Measurements from ENCODE around the gene TRMT61B.
A peak's percentile ranks its signal among the peaks of the same experiment; 100 is the strongest.

The TRMT61B gene

GRCh38 chr2:28896906-28897305 is 26.8 kb upstream of the TRMT61B start:
- no peaks in the 10 kb centered on the region for H3K9me3 ChIP-seq (ENCODE audit: low read length)
- H3K4me3 ChIP-seq (ENCODE audit: low read length) = peak overlapping the region; percentile 80
- peaks cover 3% of the 10 kb centered on the region for H3K36me3 ChIP-seq (ENCODE audit: insufficient read depth, low read length)
- H3K27me3 ChIP-seq (ENCODE audit: insufficient read depth, low read length) = no peaks in the 10 kb centered on the region
- no peak overlapping the region for H2AFZ ChIP-seq (ENCODE audit: low read depth, low read length)
- peaks cover 28% of the 10 kb centered on the region for H3K4me1 ChIP-seq (ENCODE audit: insufficient read depth, low read length)

DNA sequence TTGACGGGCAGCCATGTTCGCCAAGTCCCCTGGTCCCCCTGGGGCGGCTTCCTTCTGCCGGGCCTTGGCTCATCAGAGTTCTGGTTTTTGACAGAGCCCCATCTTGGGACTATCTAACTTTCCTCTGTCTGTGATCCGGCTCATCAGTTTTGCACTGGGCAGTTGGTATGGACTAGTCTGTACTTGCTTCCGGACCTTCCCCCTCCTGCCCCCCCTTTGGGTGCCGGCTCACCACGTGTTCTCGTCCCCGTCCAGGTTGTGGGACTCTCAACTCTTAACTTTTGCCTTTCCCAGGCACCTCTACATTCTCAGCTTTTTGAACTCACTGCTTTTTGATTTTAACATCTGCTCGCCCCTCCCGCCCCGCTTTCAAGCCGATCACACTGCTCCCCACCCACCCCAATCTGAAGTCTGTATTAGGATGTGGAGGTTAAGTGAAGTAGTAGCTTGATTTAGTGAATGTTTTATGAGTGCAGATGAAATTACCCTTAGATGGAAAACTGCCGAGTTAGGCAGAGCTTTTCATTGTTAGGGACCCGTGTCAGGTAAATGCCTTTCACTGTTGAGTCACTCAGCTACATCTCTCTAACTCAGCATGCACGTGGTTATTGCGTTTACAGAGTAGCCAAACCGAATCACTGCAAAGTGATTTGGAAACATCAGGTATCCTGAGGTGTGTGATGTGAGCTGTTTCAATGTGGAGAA is 25.2 kb upstream of the TRMT61B start:
- peak overlapping the region; percentile 42 for H2AFZ ChIP-seq (ENCODE audit: low read depth, low read length)
- H3K4me3 ChIP-seq (ENCODE audit: low read length) = peak overlapping the region; percentile 80
- no peaks in the 10 kb centered on the region for H3K9me3 ChIP-seq (ENCODE audit: low read length)
- H3K36me3 ChIP-seq (ENCODE audit: insufficient read depth, low read length) = no peaks in the 10 kb centered on the region
- no peaks in the 10 kb centered on the region for H3K27me3 ChIP-seq (ENCODE audit: insufficient read depth, low read length)
- peaks cover 17% of the 10 kb centered on the region for H3K4me1 ChIP-seq (ENCODE audit: insufficient read depth, low read length)

- Histone ChIP-seq H3K9me3 (ENCODE audit: low read length) (no peaks in the 10 kb centered on the region), H3K27me3 (ENCODE audit: insufficient read depth, low read length) (no peaks in the 10 kb centered on the region), H3K4me3 (ENCODE audit: low read length) (peak within 1 kb of the TSS; percentile 80), H3K4me1 (ENCODE audit: insufficient read depth, low read length) (peaks cover 17% of the 10 kb centered on the region), H3K36me3 (ENCODE audit: insufficient read depth, low read length) (no peaks in the 10 kb centered on the region), H2AFZ (ENCODE audit: low read depth, low read length) (peak within 1 kb of the TSS; percentile 42)
Observed at GRCh38 chr2:28894470-28895188, 24.5 kb upstream of the TRMT61B start, which contains the start of gene WDR43. Gene WDR43, plus strand, starts transcription at chr2:28894667. Its CDS starts 32 bp downstream, at chr2:28894699.

- Histone ChIP-seq H3K4me3 (ENCODE audit: low read length) (no peak overlapping the region), H3K9me3 (ENCODE audit: low read length) (no peaks in the 10 kb centered on the region), H3K4me1 (ENCODE audit: insufficient read depth, low read length) (peaks cover 17% of the 10 kb centered on the region), H3K27me3 (ENCODE audit: insufficient read depth, low read length) (no peaks in the 10 kb centered on the region), H3K36me3 (ENCODE audit: insufficient read depth, low read length) (no peaks in the 10 kb centered on the region), H2AFZ (ENCODE audit: low read depth, low read length) (no peak overlapping the region)
Observed at GRCh38 chr2:28893488-28893887, 23.4 kb upstream of the TRMT61B start.

DNA sequence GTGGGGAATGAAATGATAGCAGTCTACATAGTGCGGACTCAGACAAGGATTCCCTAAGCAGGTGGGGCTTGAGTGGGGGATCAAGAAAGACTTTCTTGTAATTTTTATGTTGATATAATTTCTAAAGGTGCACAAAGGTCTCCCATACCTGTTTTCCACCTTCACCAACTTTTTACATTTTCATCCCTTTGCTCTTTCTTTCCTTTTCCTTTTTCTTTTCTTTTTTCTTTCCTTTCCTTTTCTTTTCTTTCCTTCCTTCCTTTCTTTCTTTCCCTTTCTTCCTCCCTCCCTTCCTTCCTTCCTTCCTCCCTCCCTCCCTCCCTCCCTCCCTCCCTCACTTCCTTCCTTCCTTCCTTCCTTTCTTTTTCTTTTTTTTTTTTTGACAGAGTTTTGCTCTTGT is 10.1 kb upstream of the TRMT61B start:
- H3K9me3 ChIP-seq (ENCODE audit: low read length) = no peaks in the 10 kb centered on the region
- no peak overlapping the region for H3K4me3 ChIP-seq (ENCODE audit: low read length)

GRCh38 chr2:28871620-28872019 is 1.5 kb upstream of the TRMT61B start:
- peaks cover 3% of the 10 kb centered on the region for H3K36me3 ChIP-seq (ENCODE audit: insufficient read depth, low read length)
- no peak overlapping the region for H2AFZ ChIP-seq (ENCODE audit: low read depth, low read length)
- H3K27me3 ChIP-seq (ENCODE audit: insufficient read depth, low read length) = peaks cover 4% of the 10 kb centered on the region
- no peaks in the 10 kb centered on the region for H3K9me3 ChIP-seq (ENCODE audit: low read length)
- H3K4me1 ChIP-seq (ENCODE audit: insufficient read depth, low read length) = peaks cover 15% of the 10 kb centered on the region
- no peak overlapping the region for H3K4me3 ChIP-seq (ENCODE audit: low read length)

More for the DNA sequence above, 10.1 kb upstream of the TRMT61B start:
- H2AFZ ChIP-seq (ENCODE audit: low read depth, low read length) = no peak overlapping the region
- H3K4me1 ChIP-seq (ENCODE audit: insufficient read depth, low read length) = no peaks in the 10 kb centered on the region
- peaks cover 9% of the 10 kb centered on the region for H3K27me3 ChIP-seq (ENCODE audit: insufficient read depth, low read length)
- no peaks in the 10 kb centered on the region for H3K36me3 ChIP-seq (ENCODE audit: insufficient read depth, low read length)

DNA sequence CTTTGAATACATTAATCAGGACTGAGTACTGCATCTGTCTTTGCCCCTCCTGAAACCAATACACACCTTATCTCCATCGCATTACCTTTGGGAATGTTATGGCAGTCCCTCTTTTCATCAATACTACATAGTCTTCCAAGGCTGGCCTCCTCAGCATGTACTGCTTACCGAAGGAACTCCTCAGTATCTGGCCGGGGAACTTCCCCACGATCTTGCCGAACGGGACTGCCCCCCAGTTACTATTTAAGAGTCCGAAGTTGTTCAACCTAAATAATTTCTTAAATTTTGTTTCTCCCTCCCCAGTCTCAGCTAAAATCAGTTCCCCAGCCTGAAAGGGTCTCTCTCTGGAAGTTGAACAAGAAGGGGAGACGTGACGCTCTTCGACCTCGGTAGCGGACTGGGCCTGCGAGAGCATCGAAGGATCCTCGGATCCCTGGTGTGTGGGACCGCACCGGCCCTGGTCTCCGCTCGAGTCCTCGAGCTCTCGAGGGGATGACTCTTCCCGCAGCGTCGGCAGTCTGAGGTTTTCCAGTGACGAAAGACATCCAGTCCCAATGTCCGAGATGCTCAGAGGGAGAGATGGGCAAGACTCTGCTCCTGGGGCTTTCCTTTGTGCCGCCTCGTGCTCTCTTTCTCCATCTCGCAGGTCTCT is 489 bp downstream of the TRMT61B start:
- H3K36me3 ChIP-seq (ENCODE audit: insufficient read depth, low read length) = peaks cover 9% of the 10 kb centered on the region
- peak overlapping the region; percentile 54 for H2AFZ ChIP-seq (ENCODE audit: low read depth, low read length)
- H3K9me3 ChIP-seq (ENCODE audit: low read length) = no peaks in the 10 kb centered on the region
- H3K4me1 ChIP-seq (ENCODE audit: insufficient read depth, low read length) = peaks cover 15% of the 10 kb centered on the region
- peak overlapping the region; percentile 72 for H3K4me3 ChIP-seq (ENCODE audit: low read length)
- H3K27me3 ChIP-seq (ENCODE audit: insufficient read depth, low read length) = no peaks in the 10 kb centered on the region

DNA sequence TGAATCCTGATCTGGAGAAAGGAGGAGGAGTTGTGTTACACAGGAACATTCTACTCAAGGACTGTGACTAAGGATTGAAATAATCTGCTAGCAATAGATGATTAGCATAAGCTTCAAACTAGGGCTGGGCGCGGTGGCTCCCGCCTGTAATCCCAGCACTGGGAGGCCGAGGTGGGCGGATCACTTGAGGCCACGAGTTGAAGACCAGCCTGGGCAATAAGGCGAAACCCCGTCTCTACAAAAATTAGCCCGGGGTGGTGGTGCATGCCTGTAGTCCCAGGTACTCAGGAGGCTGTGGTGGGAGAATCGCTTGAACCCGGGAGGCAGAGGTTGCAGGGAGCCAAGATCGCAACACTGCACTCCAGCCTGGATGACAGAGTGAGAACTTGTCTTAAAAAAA is 1.5 kb downstream of the TRMT61B start:
- no peaks in the 10 kb centered on the region for H3K9me3 ChIP-seq (ENCODE audit: low read length)
- peaks cover 18% of the 10 kb centered on the region for H3K36me3 ChIP-seq (ENCODE audit: insufficient read depth, low read length)
- H2AFZ ChIP-seq (ENCODE audit: low read depth, low read length) = no peak overlapping the region
- no peaks in the 10 kb centered on the region for H3K27me3 ChIP-seq (ENCODE audit: insufficient read depth, low read length)
- H3K4me1 ChIP-seq (ENCODE audit: insufficient read depth, low read length) = peaks cover 15% of the 10 kb centered on the region
- H3K4me3 ChIP-seq (ENCODE audit: low read length) = peak overlapping the region; percentile 72

DNA sequence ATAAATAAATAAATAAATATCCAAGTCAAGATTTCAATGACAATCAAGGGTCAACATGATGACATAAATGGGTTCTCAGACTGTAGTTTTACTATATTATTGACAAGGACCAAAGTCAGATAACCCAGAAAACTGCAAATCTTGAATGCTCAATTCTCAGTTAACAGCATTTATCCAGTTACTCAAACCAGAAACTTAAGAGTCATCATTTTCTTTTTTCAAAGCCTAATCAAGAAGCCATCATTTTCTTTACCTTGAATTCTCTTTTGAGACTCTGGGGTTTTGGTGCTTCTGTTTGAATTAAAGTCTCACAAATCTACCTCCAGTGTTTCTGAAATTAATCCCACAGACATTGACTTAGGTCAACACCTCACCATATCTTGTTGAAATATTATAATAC is 14.1 kb downstream of the TRMT61B start:
- no peak overlapping the region for H2AFZ ChIP-seq (ENCODE audit: low read depth, low read length)
- H3K4me1 ChIP-seq (ENCODE audit: insufficient read depth, low read length) = no peaks in the 10 kb centered on the region
- no peak overlapping the region for H3K4me3 ChIP-seq (ENCODE audit: low read length)
- peaks cover 39% of the 10 kb centered on the region for H3K36me3 ChIP-seq (ENCODE audit: insufficient read depth, low read length)
- H3K27me3 ChIP-seq (ENCODE audit: insufficient read depth, low read length) = no peaks in the 10 kb centered on the region
- no peaks in the 10 kb centered on the region for H3K9me3 ChIP-seq (ENCODE audit: low read length)

DNA sequence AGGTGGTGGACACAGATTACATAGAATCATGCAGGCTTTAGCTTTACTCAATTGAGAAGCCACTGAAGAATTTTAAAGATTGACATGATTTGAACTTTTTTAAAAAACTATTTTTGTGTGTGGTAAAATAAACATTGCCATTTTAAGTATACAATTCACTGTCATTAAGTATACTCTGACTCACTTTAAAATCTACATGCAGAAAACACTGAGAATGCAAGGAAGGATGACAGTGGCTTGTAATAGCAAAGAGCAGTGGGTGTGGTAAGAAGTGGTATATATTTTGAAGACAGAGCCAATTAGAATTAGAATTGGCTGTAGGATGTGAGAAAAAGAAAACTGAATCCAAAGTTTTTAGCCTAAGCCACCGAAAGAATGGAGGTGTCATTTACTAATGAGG is 14.9 kb downstream of the TRMT61B start:
- Histone ChIP-seq H2AFZ (ENCODE audit: low read depth, low read length) (no peak overlapping the region), H3K4me3 (ENCODE audit: low read length) (no peak overlapping the region), H3K9me3 (ENCODE audit: low read length) (no peaks in the 10 kb centered on the region), H3K27me3 (ENCODE audit: insufficient read depth, low read length) (no peaks in the 10 kb centered on the region), H3K36me3 (ENCODE audit: insufficient read depth, low read length) (peaks cover 31% of the 10 kb centered on the region), H3K4me1 (ENCODE audit: insufficient read depth, low read length) (no peaks in the 10 kb centered on the region)

GRCh38 chr2:28842042-28842441 is 28.1 kb downstream of the TRMT61B start:
- H3K36me3 ChIP-seq (ENCODE audit: insufficient read depth, low read length) = peaks cover 6% of the 10 kb centered on the region
- no peaks in the 10 kb centered on the region for H3K27me3 ChIP-seq (ENCODE audit: insufficient read depth, low read length)
- no peaks in the 10 kb centered on the region for H3K4me1 ChIP-seq (ENCODE audit: insufficient read depth, low read length)
- no peak overlapping the region for H3K4me3 ChIP-seq (ENCODE audit: low read length)
- H3K9me3 ChIP-seq (ENCODE audit: low read length) = no peaks in the 10 kb centered on the region
- H2AFZ ChIP-seq (ENCODE audit: low read depth, low read length) = no peak overlapping the region

GRCh38 chr2:28838971-28839370 is 31.1 kb downstream of the TRMT61B start:
- Histone ChIP-seq H2AFZ (ENCODE audit: low read depth, low read length) (no peak overlapping the region), H3K27me3 (ENCODE audit: insufficient read depth, low read length) (no peaks in the 10 kb centered on the region), H3K9me3 (ENCODE audit: low read length) (peaks cover 1% of the 10 kb centered on the region), H3K4me1 (ENCODE audit: insufficient read depth, low read length) (no peaks in the 10 kb centered on the region), H3K4me3 (ENCODE audit: low read length) (no peak overlapping the region), H3K36me3 (ENCODE audit: insufficient read depth, low read length) (no peaks in the 10 kb centered on the region)

- Histone ChIP-seq H3K4me3 (ENCODE audit: low read length) (no peak overlapping the region), H3K27me3 (ENCODE audit: insufficient read depth, low read length) (no peaks in the 10 kb centered on the region), H2AFZ (ENCODE audit: low read depth, low read length) (no peak overlapping the region), H3K4me1 (ENCODE audit: insufficient read depth, low read length) (no peaks in the 10 kb centered on the region), H3K9me3 (ENCODE audit: low read length) (peaks cover 2% of the 10 kb centered on the region), H3K36me3 (ENCODE audit: insufficient read depth, low read length) (no peaks in the 10 kb centered on the region)
Observed at GRCh38 chr2:28835781-28836180, 34.3 kb downstream of the TRMT61B start.
